ENCODE data around the gene PRR7.
A peak's percentile ranks its signal among the peaks of the same experiment; 100 is the strongest.
"Not testable (repeated sequence)": the region's sequence is repeated elsewhere in the genome, so short reads cannot be mapped to it uniquely, and the experiment has no call there.

PRR7 gene, protein sequence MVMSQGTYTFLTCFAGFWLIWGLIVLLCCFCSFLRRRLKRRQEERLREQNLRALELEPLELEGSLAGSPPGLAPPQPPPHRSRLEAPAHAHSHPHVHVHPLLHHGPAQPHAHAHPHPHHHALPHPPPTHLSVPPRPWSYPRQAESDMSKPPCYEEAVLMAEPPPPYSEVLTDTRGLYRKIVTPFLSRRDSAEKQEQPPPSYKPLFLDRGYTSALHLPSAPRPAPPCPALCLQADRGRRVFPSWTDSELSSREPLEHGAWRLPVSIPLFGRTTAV

DNA sequence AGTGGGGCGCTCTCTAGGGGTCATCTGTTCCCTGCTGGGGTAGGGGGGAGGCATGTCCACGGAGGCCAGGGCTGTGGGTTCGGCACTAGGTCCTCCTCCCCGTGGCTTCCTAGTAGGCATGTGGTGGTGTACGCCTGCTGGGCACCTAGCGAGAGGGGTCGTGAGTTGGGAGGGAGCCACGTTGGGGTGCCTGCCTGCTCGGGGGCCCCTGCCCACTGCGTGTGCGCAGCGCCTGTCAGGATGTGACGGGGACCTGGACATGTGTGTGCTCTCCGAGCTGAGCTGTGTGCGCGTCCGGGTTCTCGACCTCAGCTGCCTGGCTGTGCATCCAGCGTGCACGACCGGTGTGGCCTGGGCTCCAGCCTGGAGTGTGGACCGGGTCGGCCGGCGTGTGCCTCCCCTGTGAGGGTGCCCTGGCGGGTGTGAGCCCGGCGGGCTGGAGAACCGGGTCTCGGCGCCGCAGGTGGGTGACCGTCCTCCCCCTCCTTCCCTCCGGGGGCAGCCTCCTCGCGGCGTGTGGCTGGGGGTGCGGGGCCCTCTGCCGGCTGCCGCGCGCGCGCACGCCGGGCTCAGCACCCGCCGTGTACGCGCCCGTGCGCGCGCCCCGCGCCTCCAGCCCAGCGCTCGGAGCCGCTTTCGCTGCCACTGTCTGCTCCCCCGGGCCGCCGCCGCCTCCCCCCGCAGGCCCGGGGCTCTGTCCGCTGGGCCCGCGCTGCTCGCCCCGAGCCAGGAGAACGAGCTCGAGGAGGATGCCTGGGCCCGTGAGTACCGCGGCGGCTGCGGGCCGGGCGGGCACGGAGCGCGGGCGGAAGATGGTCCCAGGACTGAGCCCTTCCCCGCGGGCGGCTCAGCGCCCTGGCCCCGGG lies at the start of gene PRR7:
PRR7 (plus strand) TSS at position 615 of the 866 bp plus-strand sequence. CDS start 8,254 bp downstream, outside the sequence.
- no peak for DNase-seq (ENCODE audit: low read depth, low spot score)

DNA sequence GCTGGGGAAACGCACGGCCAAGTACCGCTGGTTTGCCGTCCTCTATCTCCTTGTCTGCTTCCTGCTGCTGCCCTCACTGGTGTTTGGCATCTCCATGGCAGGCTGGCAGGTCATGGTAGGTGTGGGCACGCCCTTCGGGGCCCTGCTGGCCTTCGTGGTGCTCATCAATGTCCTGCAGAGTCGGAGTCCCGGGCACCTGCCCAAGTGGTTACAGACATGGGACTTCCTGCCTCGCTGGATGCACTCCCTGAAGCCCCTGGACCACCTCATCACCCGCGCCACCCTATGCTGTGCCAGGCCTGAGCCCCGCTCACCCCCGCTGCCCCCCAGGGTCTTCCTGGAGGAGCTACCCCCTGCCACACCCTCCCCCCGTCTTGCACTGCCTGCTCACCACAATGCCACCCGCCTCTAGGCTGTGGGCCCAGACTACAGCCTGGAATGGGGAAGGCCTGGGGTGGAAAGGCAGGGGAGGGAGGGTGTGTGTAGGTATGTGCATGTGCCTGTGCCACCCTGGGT lies 48.7 kb upstream of the PRR7 start:
- DNase-seq (ENCODE audit: low read depth, low spot score), result no peak

DNA sequence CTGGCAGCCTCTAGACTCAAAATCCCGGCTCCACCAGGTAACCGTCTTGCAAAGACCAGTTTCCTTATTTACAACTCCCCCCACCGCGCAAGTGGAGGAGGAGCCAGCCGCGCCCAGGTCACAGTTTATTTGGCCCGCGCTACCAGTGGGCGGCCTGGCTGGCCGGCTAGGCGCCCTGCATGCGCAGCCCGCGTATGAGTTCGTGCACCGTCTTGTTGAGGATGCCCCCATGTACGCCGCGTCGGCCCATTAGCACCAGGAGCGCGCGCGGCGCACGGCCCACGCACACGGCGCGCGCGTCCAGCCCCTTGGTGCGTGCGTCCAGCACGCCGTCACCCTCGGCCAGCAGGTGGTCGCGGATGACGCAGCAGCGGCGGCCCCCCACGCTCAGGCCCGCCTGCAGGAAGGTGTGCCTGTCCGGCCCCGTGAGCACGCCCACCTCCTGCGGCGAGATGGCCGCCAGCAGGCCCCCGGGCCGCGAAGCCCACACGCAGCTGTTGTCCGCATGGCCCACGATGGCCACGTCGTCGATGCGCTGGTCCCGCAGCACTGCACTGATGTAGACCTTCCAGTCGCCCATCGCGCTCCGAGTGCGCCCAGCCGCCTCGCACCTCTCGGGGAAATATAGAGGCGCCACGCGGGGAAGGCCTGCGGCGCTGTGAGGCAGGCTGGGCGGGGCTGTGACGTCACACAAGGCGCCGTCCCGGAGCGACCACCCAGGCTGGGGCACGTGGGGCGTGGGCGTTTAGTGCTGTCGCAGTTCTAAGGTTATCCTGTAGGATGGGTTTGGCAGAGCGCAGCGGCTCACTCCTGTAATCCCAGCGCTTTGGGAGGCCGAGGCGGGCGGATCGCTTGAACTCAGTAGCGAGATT lies 46.4 kb upstream of the PRR7 start, which contains the start of gene PFN3:
PFN3 (minus strand) TSS at position 665 of the 872 bp plus-strand sequence; CDS start at position 580, 85 bp downstream.
- DNase-seq (ENCODE audit: low read depth, low spot score), result no peak

DNA sequence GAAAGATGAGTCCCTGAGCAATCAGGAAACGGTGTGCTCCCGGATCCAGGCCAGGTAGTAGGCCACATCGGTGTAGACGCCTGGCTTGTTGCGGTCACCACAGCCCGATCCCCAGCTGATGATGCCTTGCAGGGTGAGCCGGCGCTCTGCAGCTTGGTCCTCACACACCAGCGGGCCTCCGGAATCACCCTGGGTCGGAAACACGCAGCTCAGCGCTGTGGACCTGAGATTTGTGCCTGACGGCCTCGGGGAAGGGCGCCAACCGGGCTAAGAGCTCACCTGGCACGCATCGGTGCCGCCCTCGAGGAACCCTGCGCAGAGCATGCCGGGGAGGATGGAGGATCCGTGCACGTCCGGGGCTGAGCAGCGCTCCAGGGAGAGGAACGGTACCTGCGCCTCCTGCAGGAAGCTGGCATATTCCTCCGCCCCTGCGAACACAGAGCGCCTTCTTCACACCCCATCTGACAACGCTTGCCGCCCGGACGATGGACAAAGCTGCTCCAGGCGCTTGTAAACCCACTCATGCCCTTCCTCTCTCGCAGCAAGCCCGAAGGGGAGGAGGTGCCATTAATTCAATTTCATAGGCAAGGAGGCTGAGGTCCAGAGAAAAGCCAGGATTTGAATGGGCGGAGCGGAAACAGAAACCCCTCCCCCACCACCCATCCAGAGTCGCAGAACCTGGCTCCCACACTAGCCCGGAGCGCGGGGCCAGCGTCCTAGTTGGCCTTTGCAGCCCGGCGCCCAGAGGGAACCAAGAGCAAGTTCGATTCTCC lies 44.2 kb upstream of the PRR7 start:
- DNase-seq (ENCODE audit: low read depth, low spot score), result peak; percentile 25

DNA sequence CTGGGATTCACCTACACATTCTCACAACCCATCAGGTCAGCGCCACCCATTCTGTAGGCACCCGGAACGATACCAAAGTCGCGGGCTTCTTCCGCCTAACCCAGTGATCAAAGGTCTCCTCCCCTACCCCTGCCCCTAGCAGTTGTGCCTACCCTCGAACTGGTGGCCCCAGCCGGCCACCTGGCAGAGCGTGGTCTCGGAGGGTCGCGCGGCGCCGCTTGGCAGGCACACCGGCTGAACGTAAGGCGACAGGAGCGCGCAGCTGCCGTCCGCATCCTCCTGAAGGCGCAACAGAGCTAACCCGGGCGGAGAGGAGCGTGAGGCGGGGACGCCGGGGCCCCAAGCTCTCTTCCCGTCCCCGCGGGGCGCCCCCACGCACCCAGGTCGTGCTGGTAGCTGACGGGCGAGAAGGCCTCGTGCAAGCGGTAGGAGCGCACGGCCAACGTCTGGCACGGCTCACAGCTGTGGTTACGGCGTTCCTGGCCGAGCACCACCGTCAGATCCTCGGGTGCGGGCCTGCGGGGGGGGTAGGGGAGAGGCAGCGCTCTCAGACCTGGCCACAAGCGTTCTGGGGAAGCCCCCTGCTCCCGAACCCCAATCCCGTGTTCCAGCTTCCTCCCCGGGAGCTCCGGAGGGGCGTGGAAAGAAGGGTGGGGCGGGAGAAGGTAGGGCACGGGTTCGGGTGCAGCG lies 43.4 kb upstream of the PRR7 start:
- no peak for DNase-seq (ENCODE audit: low read depth, low spot score)

DNA sequence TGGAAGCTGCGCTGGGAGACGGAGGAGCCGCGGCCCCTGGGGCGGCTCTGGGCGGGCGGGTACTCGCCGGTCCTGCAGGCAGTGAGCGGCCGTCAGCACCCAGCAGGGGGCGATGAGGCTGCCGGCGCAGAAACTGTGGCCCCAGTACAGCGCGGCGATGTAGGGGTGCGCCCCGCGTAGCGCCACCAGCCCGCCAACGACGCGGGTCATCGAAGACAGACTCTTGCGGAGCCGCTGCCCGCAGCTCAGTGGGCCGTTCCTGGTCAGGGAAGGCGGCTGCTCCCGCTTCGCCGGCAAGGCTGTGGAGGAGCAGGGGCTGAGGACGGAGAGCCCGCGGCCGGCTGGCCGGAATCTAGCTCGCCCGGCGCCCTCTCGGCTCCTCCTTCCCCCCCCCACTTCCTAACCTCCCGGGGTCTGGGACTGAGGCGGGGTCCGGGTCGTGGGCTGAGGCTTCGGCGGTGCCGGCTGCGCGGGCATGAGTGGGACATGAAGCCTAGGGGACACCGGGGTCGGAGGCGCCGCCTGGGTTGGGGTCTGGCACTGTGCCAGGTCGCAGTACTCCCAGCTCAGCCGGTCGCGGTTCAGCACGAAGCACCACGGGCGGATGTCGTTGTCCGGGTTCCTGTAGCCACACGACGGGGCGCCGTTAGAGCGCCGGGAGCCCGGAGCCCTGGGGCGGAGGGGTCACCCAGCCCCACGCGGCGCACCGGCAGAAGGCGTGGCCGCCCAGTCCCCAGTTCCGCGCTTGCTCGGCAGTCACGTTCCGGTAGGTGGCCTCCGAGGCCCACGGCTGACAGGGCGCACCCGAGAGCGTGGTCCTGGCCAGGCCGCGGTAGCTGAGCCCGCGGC lies 42.6 kb upstream of the PRR7 start:
- peak; percentile 66 for DNase-seq (ENCODE audit: low read depth, low spot score)

DNA sequence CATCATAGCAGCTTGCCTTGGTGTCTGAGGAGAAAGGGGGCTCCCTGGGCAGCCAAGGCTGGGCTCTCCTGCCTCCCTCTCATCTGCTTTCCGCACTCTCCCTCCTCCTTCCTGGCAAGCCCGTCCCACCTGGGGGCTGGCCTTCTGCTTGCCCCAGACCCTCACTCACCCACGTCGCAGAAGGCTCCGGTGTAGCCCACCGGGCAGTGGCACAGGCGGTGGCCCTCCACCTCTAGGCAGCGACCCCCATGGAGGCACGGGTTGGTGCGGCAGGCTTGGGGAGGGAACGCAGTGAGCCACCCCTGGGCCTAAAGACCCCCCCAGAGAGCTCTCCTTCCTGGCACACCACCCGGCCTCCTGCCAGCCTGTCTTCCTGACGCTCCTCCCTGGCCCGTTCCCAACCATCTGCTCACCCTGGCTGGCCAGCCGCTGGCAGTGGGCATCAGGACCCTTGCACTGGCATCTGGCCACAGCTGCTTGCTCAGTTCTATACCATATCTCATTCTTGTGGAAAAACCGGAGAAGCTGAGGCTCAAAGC lies 41.9 kb upstream of the PRR7 start:
- DNase-seq (ENCODE audit: low read depth, low spot score), result no peak

DNA sequence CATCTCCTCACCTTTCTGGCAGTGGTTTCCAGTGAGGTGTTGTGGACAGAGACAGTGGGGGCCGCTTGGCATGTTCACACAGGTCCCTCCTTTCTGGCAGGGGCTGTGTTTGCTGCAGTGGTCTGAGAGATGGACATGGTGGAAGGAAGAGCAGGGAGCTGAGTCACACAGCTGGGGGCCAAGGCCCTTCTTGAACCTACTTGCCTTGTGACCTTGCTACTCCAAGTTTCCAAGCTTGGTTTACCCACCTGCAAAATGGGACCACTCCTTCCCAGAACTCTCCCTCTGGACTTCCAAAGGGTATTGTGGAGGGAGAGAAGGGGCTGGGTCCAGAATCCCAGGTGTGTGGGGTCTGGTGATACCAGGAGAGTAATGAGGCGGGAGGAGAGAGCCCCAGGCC lies 41.3 kb upstream of the PRR7 start:
- DNase-seq (ENCODE audit: low read depth, low spot score), result no peak

DNA sequence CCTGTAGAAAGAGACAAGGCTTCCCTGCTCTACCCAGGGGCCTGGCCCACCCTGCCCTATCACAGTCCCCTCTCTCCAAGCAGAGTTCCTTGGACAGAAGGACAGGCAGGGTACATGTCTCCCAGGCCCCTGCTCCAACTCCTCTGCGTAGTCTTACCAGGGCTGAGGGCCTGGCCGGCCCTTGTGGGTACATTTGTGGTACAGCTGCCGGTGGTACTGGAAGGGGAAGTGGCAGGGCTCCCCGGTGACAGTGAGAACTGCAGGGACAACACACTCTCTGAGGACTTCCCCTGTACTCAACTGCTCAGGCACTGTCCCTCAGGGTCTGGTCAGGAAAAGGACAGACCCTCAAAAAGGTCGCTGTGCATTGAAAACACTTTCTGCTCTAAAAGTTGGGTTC lies 40.8 kb upstream of the PRR7 start:
- no peak for DNase-seq (ENCODE audit: low read depth, low spot score)

DNA sequence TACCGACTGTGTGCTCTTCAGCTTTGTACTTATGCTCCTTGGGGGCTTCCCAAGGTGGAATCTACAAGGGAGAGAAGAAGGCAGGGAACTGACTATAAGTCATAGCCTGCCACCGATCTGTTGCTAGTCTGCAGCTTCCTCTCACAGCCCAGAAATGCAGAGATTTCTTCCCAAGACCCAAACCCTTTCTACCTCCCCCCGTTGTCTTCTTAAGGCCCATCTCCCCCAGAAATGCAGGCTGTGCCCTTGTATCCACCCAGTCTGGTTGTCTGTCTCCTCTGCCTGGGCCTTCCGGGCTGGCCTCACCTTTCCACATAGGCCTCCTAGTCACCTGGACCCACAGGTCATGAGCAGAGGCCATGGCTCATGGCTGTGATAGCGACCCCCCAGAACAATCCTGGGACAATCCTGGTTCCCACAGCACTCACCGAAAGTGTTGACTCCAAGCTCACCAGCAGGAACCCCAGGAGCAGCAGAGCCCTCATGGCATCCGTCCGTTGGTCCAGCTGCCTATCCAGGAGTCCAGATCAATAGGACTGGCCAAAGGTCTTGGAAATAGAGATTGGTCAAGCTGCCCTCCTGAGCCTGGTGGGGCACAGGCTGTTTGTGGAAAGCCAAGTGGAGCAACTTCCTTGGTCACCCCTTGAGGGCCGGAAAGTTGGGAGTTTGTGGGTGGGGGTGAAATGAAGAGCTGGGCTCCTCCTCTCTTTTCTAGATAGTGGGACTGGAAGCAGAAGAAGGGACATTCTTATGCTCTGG lies 37.4 kb upstream of the PRR7 start, which contains the start of gene F12:
F12 (minus strand) TSS at position 522 of the 759 bp plus-strand sequence; CDS start at position 485, 37 bp downstream.
- DNase-seq (ENCODE audit: low read depth, low spot score), result no peak

DNA sequence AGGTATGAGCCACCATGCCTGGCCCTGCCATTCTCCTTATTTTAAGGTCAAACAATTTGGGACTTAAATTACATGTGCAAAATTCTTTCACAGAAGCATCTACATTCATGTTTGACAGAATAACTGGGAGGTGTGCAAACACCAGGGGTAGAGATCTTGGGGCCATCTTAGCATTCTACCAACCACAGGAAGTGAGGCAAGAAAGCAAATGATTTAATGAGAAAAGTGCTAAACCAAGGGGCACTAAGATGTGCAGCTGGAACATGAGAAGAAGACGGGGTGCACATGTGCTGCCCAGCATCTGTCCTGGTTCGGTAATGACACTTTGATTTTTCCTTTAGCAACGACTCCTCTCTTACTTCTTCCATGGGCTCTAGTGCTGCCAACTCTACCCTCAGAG lies 36.0 kb upstream of the PRR7 start:
- no peak for DNase-seq (ENCODE audit: low read depth, low spot score)

DNA sequence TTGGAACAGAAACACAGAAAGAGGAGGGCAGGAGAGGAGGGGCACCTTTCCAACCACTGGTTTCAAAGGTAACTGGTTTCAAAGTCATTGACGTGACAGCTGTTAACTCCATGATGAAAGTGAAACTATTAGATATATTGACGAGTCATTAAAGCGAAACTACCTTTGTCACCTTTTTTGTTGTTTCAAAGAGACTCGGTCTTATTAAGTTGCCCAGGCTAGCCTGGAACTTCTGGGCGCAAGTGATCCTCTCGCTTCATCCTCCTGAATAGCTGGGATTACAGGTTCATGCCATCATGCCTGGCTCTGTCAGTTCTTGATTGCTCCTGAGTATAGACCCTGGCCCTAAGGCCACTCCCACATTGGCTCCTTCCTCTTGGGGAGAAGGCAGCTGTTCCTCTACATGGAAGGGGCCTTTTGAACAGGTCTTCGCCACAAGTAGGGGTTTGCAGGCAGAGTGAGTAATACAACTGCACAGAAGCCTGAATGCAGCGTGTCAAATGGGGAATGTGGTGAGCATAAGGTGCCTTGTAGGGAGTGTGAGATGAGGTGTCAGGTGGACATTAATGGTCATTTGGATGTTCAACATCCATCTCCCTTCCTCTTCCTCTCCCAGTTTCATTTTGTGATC lies 33.9 kb upstream of the PRR7 start:
- no peak for DNase-seq (ENCODE audit: low read depth, low spot score)

DNA sequence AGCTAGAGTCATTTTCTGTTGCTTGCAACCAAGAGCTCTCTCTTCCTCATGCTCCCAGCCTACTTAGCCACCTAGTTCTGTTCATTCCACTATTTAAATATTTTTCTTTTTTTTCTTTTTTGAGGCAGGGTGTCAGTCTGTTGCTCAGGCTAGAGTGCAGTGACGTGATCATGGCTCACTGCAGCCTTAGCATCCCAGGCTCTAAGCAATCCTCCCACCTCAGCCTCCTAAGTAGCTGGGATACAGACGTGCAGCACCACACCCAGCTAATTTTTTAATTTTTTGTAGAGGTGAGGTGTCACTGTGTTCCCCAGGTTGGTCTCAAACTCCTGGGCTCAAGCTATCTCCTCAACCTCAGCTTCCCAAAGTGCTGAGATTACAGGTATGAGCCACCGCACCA lies 32.1 kb upstream of the PRR7 start:
- no peak for DNase-seq (ENCODE audit: low read depth, low spot score)

DNA sequence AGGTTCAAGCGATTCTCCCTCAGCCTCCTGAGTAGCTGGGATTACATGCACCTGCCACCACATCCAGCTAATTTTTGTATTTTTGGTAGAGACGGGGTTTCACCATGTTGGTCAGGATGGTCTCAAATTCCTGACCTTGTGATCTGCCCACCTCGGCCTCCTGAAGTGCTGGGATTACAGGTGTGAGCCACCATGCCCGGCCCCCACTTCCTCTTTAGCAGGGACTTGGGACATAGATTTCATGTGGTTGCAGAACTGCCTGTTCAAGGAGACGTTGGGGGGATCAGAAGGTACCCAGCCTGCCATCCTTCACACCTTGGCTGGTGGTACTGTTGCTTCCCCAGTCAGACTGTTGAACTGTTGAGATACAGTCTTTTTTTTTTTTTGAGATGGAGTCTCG lies 29.5 kb upstream of the PRR7 start:
- not testable (repeated sequence) for DNase-seq (ENCODE audit: low read depth, low spot score)

DNA sequence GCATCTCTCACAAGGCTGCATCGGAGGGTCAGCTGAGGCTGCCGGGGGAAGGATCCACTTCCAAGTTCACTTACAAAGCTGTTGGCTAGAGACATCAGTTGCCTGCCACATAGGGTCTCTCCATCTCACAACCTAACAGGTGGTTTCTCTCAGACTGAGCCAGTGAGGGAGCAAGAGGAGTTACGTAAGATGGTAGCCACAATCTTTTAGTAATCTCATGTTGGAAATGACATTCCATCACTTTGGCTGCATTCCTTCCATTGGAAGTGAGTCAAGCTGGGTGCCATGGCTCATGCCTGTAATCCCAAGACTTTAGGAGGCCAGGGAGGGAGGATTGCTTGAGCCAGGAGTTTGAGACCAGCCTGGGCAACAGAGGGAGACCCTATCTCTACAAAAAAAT lies 27.6 kb upstream of the PRR7 start:
- no peak for DNase-seq (ENCODE audit: low read depth, low spot score)

DNA sequence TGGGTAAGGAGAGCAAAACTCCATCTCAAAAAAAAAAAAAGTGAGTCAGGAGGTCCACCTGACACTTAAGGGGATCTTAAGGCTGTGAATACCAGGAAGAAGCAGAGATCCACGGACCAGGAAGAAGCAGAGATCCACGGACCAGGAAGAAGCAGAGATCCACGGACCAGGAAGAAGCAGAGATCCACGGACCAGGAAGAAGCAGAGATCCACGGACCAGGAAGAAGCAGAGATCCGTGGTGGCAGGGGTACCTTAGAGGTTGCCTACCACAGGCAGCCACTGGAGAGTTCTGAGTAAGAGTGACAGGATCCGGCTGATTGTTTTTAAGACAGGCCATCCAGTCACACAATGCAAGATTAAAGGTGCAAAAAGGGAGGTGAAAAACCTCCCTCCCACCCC lies 26.1 kb upstream of the PRR7 start:
- not testable (repeated sequence) for DNase-seq (ENCODE audit: low read depth, low spot score)

DNA sequence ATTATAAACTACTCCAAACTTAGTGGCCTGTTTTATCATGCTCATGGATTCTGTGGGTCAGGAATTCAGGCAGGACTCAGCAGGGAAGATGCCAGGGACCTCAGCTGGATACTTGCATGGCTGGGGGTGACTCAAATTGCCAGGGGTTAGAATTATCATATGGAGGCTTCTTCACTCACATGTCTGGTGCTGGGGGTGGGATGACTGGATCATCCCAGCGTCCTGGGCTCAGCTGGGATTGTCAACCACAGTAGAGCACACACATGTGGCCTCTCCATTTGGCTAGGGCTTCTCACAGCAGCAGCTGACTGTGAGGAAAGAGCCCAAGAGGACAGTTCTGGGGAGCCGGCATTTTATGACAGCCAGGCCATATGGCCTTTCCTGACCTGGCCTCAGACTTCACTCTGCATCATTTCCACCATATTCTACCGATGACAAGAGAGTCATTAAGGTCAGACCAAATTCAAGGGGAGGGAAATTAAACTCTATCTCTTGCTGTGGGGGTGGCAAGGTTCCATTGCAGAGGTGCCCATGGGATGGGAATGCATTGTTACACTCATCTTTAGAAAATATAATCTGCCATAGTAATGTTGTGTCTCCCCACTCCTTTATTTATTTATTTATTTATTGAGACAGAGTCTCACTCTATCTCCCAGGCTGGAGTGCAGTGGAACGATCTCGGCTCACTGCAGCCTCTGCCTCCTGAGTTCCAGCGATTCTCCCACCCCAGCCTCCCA lies 25.4 kb upstream of the PRR7 start:
- DNase-seq (ENCODE audit: low read depth, low spot score), result no peak

Measured in activated naive CD8-positive, alpha-beta T cell treated with anti-CD3 and anti-CD28 coated beads, Interleukin-2, amount 50 U/mL, for 16 hours (primary cell).